GM12872 (cell line): Measurements from ENCODE around the gene SSUH2.

Experiments
- CTCF ChIP-seq: IDR thresholded peaks from 3 replicates; pipeline ENCODE4 v1.5.1; 2011; ENCODE audit warnings: low read depth, mild to moderate bottlenecking, low read length, moderate library complexity; ENCODE audit not compliant: insufficient read depth

SSUH2 gene

GRCh38 chr3:8575364-8576104 lies 69.1 kb downstream of the SSUH2 start:
- TF ChIP-seq CTCF: no peak

GRCh38 chr3:8574670-8575322 lies 69.8 kb downstream of the SSUH2 start:
- TF ChIP-seq CTCF: no peak

GRCh38 chr3:8574040-8574669 lies 70.4 kb downstream of the SSUH2 start:
- TF ChIP-seq CTCF: no peak

- TF ChIP-seq CTCF: no peak
Observed at GRCh38 chr3:8573342-8573926, 71.2 kb downstream of the SSUH2 start.

- no peak for TF ChIP-seq CTCF
Observed at GRCh38 chr3:8571256-8571655, 73.3 kb downstream of the SSUH2 start.
